ENCODE results near the gene SPOCK2.

The SPOCK2 gene

GRCh38 chr10:72058347-72058898 is 29.9 kb downstream of the SPOCK2 start:
- no peak for TF ChIP-seq ZFX (IDR thresholded peaks at IDR 0.05)
- TF ChIP-seq CTCF (conservative IDR thresholded peaks at IDR 0.05) = no peak

GRCh38 chr10:72056932-72057751 is 31.2 kb downstream of the SPOCK2 start:
- H3K27ac ChIP-seq = no peak overlapping the region
- TF ChIP-seq CTCF (conservative IDR thresholded peaks at IDR 0.05) (no peak), ZFX (IDR thresholded peaks at IDR 0.05) (no peak)

More at GRCh38 chr10:72058347-72058898, 29.9 kb downstream of the SPOCK2 start:
- no peak overlapping the region for H3K27ac ChIP-seq

GRCh38 chr10:72056113-72056512 is 32.2 kb downstream of the SPOCK2 start:
- TF ChIP-seq CTCF (conservative IDR thresholded peaks at IDR 0.05) (no peak), ZFX (IDR thresholded peaks at IDR 0.05) (no peak)
- no peak overlapping the region; the same call in 1 of the 2 replicates for H3K27ac ChIP-seq

GRCh38 chr10:72053690-72054089 is 34.7 kb downstream of the SPOCK2 start:
- no peak for TF ChIP-seq ZFX (IDR thresholded peaks at IDR 0.05)
- no peak for TF ChIP-seq CTCF (conservative IDR thresholded peaks at IDR 0.05)
- H3K27ac ChIP-seq = no peak overlapping the region

GRCh38 chr10:72050873-72051272 is 37.5 kb downstream of the SPOCK2 start:
- no peak overlapping the region for H3K27ac ChIP-seq
- TF ChIP-seq CTCF (conservative IDR thresholded peaks at IDR 0.05) (no peak), ZFX (IDR thresholded peaks at IDR 0.05) (no peak)

GRCh38 chr10:72049969-72050781 is 38.2 kb downstream of the SPOCK2 start:
- no peak for TF ChIP-seq ZFX (IDR thresholded peaks at IDR 0.05)
- TF ChIP-seq CTCF (conservative IDR thresholded peaks at IDR 0.05) = no peak
- no peak overlapping the region for H3K27ac ChIP-seq

- H3K27ac ChIP-seq = no peak overlapping the region
- TF ChIP-seq ZFX (IDR thresholded peaks at IDR 0.05) = no peak
- TF ChIP-seq CTCF (conservative IDR thresholded peaks at IDR 0.05) = no peak
These were observed 38.9 kb downstream of the SPOCK2 start for GRCh38 chr10:72049472-72049871.
